KMS-11 (cell line): Measurements from ENCODE around the gene MXRA7.

Experiments used
- H2AFZ ChIP-seq: fragments of 200-600 bp; sonication (generic); 2 replicates; pipeline ENCODE4 v1.6.1; 2016; ENCODE audit warnings: antibody characterized with exemption, mixed run types, low read depth
- H3K27ac ChIP-seq: fragments of 200-600 bp; sonication (generic); 2 replicates; pipeline ENCODE4 v1.6.1; 2016; ENCODE audit warnings: mild to moderate bottlenecking, mixed run types
- H3K27me3 ChIP-seq: fragments of 200-600 bp; sonication (generic); 2 replicates; pipeline ENCODE4 v1.6.1; 2017; ENCODE audit warnings: mild to moderate bottlenecking, low read depth, mixed run types, moderate library complexity; ENCODE audit not compliant: insufficient read depth
- H3K36me3 ChIP-seq: fragments of 200-600 bp; sonication (generic); 2 replicates; pipeline ENCODE4 v1.6.1; 2017; ENCODE audit warnings: mild to moderate bottlenecking, mixed run types; ENCODE audit not compliant: insufficient read depth
- H3K4me1 ChIP-seq: fragments of 200-600 bp; sonication (generic); 2 replicates; pipeline ENCODE4 v1.6.1; 2016; ENCODE audit warnings: mild to moderate bottlenecking, low read depth, mixed run types; ENCODE audit not compliant: poor library complexity, severe bottlenecking
- H3K4me2 ChIP-seq: fragments of 200-600 bp; sonication (generic); 2 replicates; pipeline ENCODE4 v1.7.0; 2016; ENCODE audit warnings: mild to moderate bottlenecking, mixed run types
- H3K4me3 ChIP-seq: fragments of 200-600 bp; sonication (generic); IDR thresholded peaks from 2 replicates; pipeline ENCODE4 v1.6.1; 2017; ENCODE audit warnings: low read depth, low read length, mixed read lengths; ENCODE audit not compliant: insufficient read depth
- H3K79me2 ChIP-seq: fragments of 200-600 bp; sonication (generic); 2 replicates; pipeline ENCODE4 v1.6.1; 2016; ENCODE audit warnings: low read depth, mixed run types; ENCODE audit not compliant: insufficient read depth
- H3K9ac ChIP-seq: fragments of 200-600 bp; sonication (generic); 2 replicates; pipeline ENCODE4 v1.6.1; 2016; ENCODE audit warnings: mild to moderate bottlenecking, mixed run types
- H4K20me1 ChIP-seq: fragments of 200-600 bp; sonication (generic); 2 replicates; pipeline ENCODE4 v1.6.1; 2016; ENCODE audit warnings: mild to moderate bottlenecking, mixed run types; ENCODE audit not compliant: insufficient read depth
- TF ChIP-seq, protein P1 (sequence below): fragments of 200-600 bp; sonication (generic); conservative IDR thresholded peaks from 2 replicates; pipeline ENCODE4 v1.6.1; 2017; ENCODE audit warnings: low read depth, mild to moderate bottlenecking, antibody characterized with exemption, low read length, moderate library complexity, mixed read lengths

MXRA7 gene

GRCh38 chr17:76677406-76677805 lies 33.4 kb downstream of the MXRA7 start:
- Histone ChIP-seq H3K27ac (no peak overlapping the region), H2AFZ (no peak overlapping the region), H3K79me2 (no peaks in the 10 kb centered on the region), H4K20me1 (no peaks in the 10 kb centered on the region), H3K36me3 (no peaks in the 10 kb centered on the region), H3K4me1 (peaks cover 28% of the 10 kb centered on the region), H3K4me2 (no peak overlapping the region), H3K9ac (no peak overlapping the region), H3K27me3 (no peaks in the 10 kb centered on the region; the same call in 1 of the 2 replicates), H3K4me3 (no peak overlapping the region)
- TF ChIP-seq, protein P1, sequence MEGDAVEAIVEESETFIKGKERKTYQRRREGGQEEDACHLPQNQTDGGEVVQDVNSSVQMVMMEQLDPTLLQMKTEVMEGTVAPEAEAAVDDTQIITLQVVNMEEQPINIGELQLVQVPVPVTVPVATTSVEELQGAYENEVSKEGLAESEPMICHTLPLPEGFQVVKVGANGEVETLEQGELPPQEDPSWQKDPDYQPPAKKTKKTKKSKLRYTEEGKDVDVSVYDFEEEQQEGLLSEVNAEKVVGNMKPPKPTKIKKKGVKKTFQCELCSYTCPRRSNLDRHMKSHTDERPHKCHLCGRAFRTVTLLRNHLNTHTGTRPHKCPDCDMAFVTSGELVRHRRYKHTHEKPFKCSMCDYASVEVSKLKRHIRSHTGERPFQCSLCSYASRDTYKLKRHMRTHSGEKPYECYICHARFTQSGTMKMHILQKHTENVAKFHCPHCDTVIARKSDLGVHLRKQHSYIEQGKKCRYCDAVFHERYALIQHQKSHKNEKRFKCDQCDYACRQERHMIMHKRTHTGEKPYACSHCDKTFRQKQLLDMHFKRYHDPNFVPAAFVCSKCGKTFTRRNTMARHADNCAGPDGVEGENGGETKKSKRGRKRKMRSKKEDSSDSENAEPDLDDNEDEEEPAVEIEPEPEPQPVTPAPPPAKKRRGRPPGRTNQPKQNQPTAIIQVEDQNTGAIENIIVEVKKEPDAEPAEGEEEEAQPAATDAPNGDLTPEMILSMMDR, result no peak

GRCh38 chr17:76676629-76677028 lies 34.1 kb downstream of the MXRA7 start:
- Histone ChIP-seq H3K4me2 (no peak overlapping the region), H3K4me1 (peaks cover 22% of the 10 kb centered on the region), H3K27me3 (no peaks in the 10 kb centered on the region; the same call in 1 of the 2 replicates)

GRCh38 chr17:76675648-76676047 lies 35.1 kb downstream of the MXRA7 start:
- Histone ChIP-seq H4K20me1 (no peaks in the 10 kb centered on the region), H2AFZ (no peak overlapping the region), H3K79me2 (no peaks in the 10 kb centered on the region), H3K36me3 (no peaks in the 10 kb centered on the region), H3K4me3 (no peak overlapping the region), H3K9ac (no peak overlapping the region), H3K4me1 (peaks cover 19% of the 10 kb centered on the region), H3K4me2 (no peak overlapping the region), H3K27me3 (no peaks in the 10 kb centered on the region; the same call in 1 of the 2 replicates), H3K27ac (no peak overlapping the region)
- TF ChIP-seq, protein P1, result no peak

More at GRCh38 chr17:76676629-76677028, 34.1 kb downstream of the MXRA7 start:
- Histone ChIP-seq H2AFZ (no peak overlapping the region), H3K4me3 (no peak overlapping the region), H3K27ac (no peak overlapping the region), H3K79me2 (no peaks in the 10 kb centered on the region), H3K36me3 (no peaks in the 10 kb centered on the region), H4K20me1 (no peaks in the 10 kb centered on the region), H3K9ac (no peak overlapping the region)
- TF ChIP-seq, protein P1, result no peak

DNA sequence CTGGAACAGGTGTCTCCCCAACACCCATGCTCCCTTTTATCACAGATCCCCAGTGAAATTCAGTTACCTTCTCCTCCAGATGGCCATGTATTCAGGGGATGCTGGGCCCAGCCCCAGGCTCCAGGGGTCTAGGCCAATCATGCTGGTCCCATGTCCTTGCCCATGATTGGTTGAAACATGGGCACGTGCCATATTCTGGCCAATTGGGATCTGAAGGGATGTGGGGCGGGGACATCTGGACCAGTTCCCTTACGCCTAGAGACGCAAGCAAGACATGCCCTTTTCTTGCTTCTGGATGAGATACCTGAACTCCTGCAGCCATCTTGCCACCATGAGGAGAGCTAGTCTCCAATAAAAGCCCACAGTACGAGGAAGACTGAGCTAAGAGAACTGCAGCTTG lies 36.2 kb downstream of the MXRA7 start:
- no peak overlapping the region for H2AFZ ChIP-seq

More for the DNA sequence above, 36.2 kb downstream of the MXRA7 start:
- Histone ChIP-seq H3K4me2 (no peak overlapping the region), H3K4me3 (no peak overlapping the region), H3K27ac (no peak overlapping the region), H3K4me1 (peaks cover 19% of the 10 kb centered on the region), H3K9ac (no peak overlapping the region), H3K79me2 (no peaks in the 10 kb centered on the region), H3K36me3 (no peaks in the 10 kb centered on the region), H3K27me3 (no peaks in the 10 kb centered on the region; the same call in 1 of the 2 replicates), H4K20me1 (no peaks in the 10 kb centered on the region)
- TF ChIP-seq, protein P1, result no peak
